Osteoblast (primary cell): ENCODE data around the gene AGPAT4. TPM values are rescaled to one million over a fixed set of nuclear protein-coding genes. Genes with fewer than 3 reads are reported as not detected.
A peak's percentile ranks its signal among the peaks of the same experiment; 100 is the strongest.

Experiments used
- DNase-seq: peaks from one replicate; pipeline ENCODE4 v3.0.0; 2011; ENCODE audit warnings: low spot score, mixed read lengths; ENCODE audit not compliant: insufficient read length; ENCODE audit errors: missing footprints
- H2AFZ ChIP-seq: 2 replicates; pipeline ENCODE4 v1.6.0; 2011; ENCODE audit warnings: mild to moderate bottlenecking, low read length
- H3K27ac ChIP-seq: 2 replicates; pipeline ENCODE4 v1.5.1; 2011; ENCODE audit warnings: mild to moderate bottlenecking, low read depth, low read length, moderate library complexity
- H3K27me3 ChIP-seq: 2 replicates; pipeline ENCODE4 v1.6.0; 2012; ENCODE audit warnings: mild to moderate bottlenecking, control low read depth, inconsistent platforms, low read length, moderate library complexity; ENCODE audit not compliant: insufficient read depth
- H3K36me3 ChIP-seq: 2 replicates; pipeline ENCODE4 v1.5.1; 2011; ENCODE audit warnings: mild to moderate bottlenecking, low read length, control low read depth, moderate library complexity; ENCODE audit not compliant: insufficient read depth
- H3K4me1 ChIP-seq: 2 replicates; pipeline ENCODE4 v1.5.1; 2011; ENCODE audit warnings: mild to moderate bottlenecking, low read length, control low read depth, moderate library complexity; ENCODE audit not compliant: insufficient read depth
- H3K4me2 ChIP-seq: 2 replicates; pipeline ENCODE4 v1.6.0; 2011; ENCODE audit warnings: mild to moderate bottlenecking, low read length; ENCODE audit not compliant: insufficient read depth
- H3K4me3 ChIP-seq: fragments of 200-600 bp; sonication (generic); 3 replicates; pipeline ENCODE4 v1.5.1; 2012; ENCODE audit warnings: mild to moderate bottlenecking, low read length, inconsistent platforms; ENCODE audit not compliant: insufficient read depth
- H3K79me2 ChIP-seq: 2 replicates; pipeline ENCODE4 v1.6.0; 2012; ENCODE audit warnings: mild to moderate bottlenecking, low read length, control low read depth, inconsistent platforms; ENCODE audit not compliant: insufficient read depth
- H3K9me3 ChIP-seq: 2 replicates; pipeline ENCODE4 v1.5.1; 2011; ENCODE audit warnings: low read depth, low read length, control low read depth
- H4K20me1 ChIP-seq: 2 replicates; pipeline ENCODE4 v1.6.0; 2012; ENCODE audit warnings: mild to moderate bottlenecking, low read length, control low read depth; ENCODE audit not compliant: insufficient read depth
- total RNA-seq: library from RNA; depleted of rRNA; stranded (reverse); fragments of >200 nt; gene quantifications from 2 replicates; pipeline ENCODE4 v1.2.3, GENCODE V29; 2012
- TF ChIP-seq, protein P1 (sequence below): IDR thresholded peaks from 2 replicates; pipeline ENCODE4 v1.5.1; 2011; ENCODE audit warnings: mild to moderate bottlenecking, low read depth, low read length, moderate library complexity; ENCODE audit errors: extremely low read depth

AGPAT4 gene
- total RNA-seq, 1 donor = 13.8 TPM

DNA sequence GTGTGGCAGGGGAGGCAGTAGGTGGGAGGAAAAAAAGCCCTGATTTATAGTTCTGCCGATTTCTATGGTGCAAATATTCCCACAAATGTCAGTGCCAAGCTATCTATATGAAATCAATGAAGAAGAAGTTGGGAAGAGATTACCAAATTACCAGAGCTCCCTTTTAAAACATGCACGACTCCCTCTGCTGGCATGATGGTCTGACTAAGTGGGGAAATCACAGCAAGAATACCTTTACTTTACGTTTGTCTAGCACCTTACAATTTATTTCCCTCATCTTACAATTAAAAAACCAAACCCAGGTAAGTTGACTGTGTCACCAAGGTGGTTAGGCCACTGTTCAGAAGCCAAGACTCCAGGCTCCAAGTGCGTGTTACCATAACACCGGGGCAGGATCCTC is 55.6 kb downstream of the AGPAT4 start:
- TF ChIP-seq, protein P1, sequence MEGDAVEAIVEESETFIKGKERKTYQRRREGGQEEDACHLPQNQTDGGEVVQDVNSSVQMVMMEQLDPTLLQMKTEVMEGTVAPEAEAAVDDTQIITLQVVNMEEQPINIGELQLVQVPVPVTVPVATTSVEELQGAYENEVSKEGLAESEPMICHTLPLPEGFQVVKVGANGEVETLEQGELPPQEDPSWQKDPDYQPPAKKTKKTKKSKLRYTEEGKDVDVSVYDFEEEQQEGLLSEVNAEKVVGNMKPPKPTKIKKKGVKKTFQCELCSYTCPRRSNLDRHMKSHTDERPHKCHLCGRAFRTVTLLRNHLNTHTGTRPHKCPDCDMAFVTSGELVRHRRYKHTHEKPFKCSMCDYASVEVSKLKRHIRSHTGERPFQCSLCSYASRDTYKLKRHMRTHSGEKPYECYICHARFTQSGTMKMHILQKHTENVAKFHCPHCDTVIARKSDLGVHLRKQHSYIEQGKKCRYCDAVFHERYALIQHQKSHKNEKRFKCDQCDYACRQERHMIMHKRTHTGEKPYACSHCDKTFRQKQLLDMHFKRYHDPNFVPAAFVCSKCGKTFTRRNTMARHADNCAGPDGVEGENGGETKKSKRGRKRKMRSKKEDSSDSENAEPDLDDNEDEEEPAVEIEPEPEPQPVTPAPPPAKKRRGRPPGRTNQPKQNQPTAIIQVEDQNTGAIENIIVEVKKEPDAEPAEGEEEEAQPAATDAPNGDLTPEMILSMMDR = peak; percentile 36
- peaks cover 15% of the 10 kb centered on the region for H3K4me1 ChIP-seq
- H3K27ac ChIP-seq = no peak overlapping the region
- DNase-seq = no peak
- H3K36me3 ChIP-seq = no peaks in the 10 kb centered on the region
- H3K9me3 ChIP-seq = no peaks in the 10 kb centered on the region
- peaks cover 3% of the 10 kb centered on the region for H3K79me2 ChIP-seq
- H3K27me3 ChIP-seq = no peaks in the 10 kb centered on the region
- no peak overlapping the region for H3K4me2 ChIP-seq
- no peak overlapping the region for H3K4me3 ChIP-seq
- H4K20me1 ChIP-seq = no peaks in the 10 kb centered on the region
- H2AFZ ChIP-seq = no peak overlapping the region

DNA sequence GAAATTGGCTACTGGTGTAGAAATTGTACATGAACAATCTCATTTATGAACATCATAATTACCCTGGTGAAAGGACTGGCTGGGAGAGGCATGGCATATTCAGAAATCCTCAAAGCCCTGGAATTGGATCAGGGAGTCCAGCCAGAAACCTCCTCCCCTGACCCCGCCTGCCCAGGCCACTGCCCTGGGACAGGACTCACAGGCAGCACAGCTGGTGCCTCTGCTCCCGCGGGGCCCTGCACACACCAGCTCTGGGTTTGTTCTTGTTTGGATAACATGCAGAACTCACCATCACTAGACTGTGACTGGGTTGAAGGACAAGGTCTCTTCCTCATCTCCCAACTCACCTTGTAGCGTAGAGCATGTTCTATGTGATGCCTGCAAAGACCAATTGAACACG is 56.2 kb downstream of the AGPAT4 start:
- DNase-seq = no peak

DNA sequence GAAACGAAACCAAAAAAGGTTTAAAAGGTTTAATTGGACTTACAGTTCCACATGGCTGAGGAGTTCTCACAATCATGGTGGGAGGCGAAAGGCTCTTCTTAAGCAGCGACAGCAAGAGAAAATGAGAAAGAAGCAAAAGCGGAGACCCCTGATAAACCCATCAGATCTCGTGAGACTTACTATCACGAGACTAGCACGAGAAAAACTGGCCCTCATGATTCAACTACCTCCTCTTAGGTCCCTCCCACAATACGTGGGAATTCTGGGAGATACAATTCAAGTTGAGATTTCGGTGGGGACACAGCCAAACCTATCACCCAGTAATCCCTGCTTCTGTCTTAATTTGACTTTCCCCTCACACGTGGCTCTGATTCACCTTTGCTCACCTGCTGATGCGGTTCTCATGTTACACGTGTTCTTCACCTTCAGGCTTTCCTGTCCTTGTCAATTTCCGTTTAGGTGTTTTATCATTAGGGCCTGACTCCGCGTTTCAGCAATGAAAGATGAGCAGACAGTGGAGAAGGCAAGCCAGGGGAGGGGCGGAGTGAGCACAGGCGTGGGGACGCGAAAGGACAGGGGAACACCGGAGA is 57.1 kb downstream of the AGPAT4 start:
- Histone ChIP-seq H2AFZ (no peak overlapping the region), H3K79me2 (peaks cover 3% of the 10 kb centered on the region), H3K27ac (no peak overlapping the region)

More for the DNA sequence above, 56.2 kb downstream of the AGPAT4 start:
- Histone ChIP-seq H3K27ac (no peak overlapping the region), H3K4me2 (no peak overlapping the region), H4K20me1 (no peaks in the 10 kb centered on the region), H3K27me3 (no peaks in the 10 kb centered on the region), H3K4me3 (no peak overlapping the region), H2AFZ (no peak overlapping the region), H3K36me3 (no peaks in the 10 kb centered on the region), H3K4me1 (peaks cover 15% of the 10 kb centered on the region), H3K9me3 (no peaks in the 10 kb centered on the region), H3K79me2 (peaks cover 3% of the 10 kb centered on the region)
- TF ChIP-seq, protein P1 = no peak

DNA sequence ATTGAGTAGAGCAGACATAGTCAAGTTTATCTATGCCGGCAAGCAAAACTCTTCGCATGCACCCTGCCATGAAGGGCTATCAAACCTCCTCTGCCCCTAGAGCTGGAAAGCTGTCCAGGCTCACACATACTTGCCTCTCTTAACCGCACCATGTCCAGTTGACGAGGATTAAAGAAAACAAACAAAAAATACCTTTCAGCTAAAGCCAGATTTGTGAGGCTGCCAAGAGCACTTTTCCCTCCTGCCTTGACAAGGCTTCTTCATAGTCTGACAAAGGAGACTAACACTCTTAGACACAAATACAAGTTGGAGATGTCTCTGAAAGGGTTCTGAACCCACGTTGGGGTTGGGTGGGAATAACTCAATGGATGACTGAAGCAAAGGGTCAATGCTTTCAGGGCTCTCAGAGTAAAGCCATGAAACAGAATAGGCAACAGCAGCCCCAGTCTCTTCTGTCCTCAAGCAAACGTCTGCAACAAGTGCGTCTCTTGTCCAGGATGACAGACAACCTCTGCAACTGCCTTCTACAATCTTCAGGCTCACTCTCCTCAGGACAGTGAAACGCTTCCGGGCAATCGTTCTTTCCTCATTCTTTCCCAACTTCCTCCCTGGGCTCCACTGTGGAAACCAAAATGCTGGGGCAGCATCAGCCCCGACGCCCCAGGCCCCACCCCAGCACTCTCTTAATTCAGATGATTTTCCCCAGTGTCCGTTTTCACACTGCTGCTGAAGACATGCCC is 57.8 kb downstream of the AGPAT4 start:
- H3K4me3 ChIP-seq = no peak overlapping the region
- peak overlapping the region; percentile 86 for H3K27ac ChIP-seq
- H4K20me1 ChIP-seq = no peaks in the 10 kb centered on the region
- H3K9me3 ChIP-seq = no peaks in the 10 kb centered on the region
- TF ChIP-seq, protein P1 = no peak
- no peak overlapping the region for H3K4me2 ChIP-seq
- H2AFZ ChIP-seq = no peak overlapping the region
- no peaks in the 10 kb centered on the region for H3K27me3 ChIP-seq
- DNase-seq = no peak
- H3K36me3 ChIP-seq = no peaks in the 10 kb centered on the region
- peaks cover 3% of the 10 kb centered on the region for H3K79me2 ChIP-seq
- H3K4me1 ChIP-seq = peaks cover 15% of the 10 kb centered on the region

More for the DNA sequence above, 57.1 kb downstream of the AGPAT4 start:
- no peaks in the 10 kb centered on the region for H3K36me3 ChIP-seq
- H4K20me1 ChIP-seq = no peaks in the 10 kb centered on the region
- peaks cover 15% of the 10 kb centered on the region for H3K4me1 ChIP-seq
- no peaks in the 10 kb centered on the region for H3K27me3 ChIP-seq
- TF ChIP-seq, protein P1 = no peak
- no peak for DNase-seq
- H3K4me2 ChIP-seq = no peak overlapping the region
- no peak overlapping the region for H3K4me3 ChIP-seq
- no peaks in the 10 kb centered on the region for H3K9me3 ChIP-seq
